NB4 (cell line): ENCODE results near the gene TMEM132C.

Experiments used
- DNase-seq: peaks from one replicate; pipeline ENCODE4 v3.0.0; 2010; ENCODE audit warnings: low read depth
- H3K4me3 ChIP-seq: one replicate; pipeline ENCODE4 v1.5.1; 2011; ENCODE audit warnings: mild to moderate bottlenecking, low read depth, low read length, moderate library complexity
- CTCF ChIP-seq: IDR thresholded peaks from one replicate; pipeline ENCODE4 v1.5.1; 2012; ENCODE audit warnings: low read depth, low read length
- MYC ChIP-seq: IDR thresholded peaks from 2 replicates; pipeline ENCODE4 v1.6.1; 2011; ENCODE audit warnings: low read depth, low read length
- POLR2A ChIP-seq: IDR thresholded peaks from 2 replicates; pipeline ENCODE4 v1.6.1; 2011; ENCODE audit warnings: mild to moderate bottlenecking; ENCODE audit not compliant: insufficient read length; ENCODE audit errors: extremely low read depth
- TF ChIP-seq, protein P1 (sequence below): IDR thresholded peaks from 2 replicates; pipeline ENCODE4 v1.6.1; 2011; ENCODE audit warnings: low read depth, low read length

TMEM132C gene

DNA sequence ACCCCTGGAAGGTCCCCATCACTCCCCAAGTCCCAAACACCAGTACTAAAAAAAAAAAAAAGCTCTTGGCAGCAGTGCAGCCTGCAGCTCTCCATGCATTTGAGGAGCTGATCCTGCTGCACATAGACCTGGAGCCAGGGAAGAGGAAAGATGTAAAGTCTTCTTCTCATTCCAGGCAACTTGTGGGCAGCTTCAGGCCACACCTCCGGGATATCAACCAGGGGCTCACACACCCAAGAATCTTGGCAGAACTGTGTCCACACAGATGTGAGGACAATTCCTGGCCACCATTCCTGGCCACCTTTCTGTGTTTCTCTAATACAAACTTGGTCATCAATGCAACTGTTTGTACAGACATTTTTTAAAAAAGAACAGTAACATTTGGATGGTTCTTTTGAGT lies 72.7 kb downstream of the TMEM132C start:
- no peak overlapping the region for H3K4me3 ChIP-seq
- no peak for TF ChIP-seq MYC
- TF ChIP-seq POLR2A, result no peak
- TF ChIP-seq, protein P1, sequence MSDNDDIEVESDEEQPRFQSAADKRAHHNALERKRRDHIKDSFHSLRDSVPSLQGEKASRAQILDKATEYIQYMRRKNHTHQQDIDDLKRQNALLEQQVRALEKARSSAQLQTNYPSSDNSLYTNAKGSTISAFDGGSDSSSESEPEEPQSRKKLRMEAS, result no peak
- no peak for TF ChIP-seq CTCF
- no peak for DNase-seq

GRCh38 chr12:128353301-128353700 lies 86.3 kb downstream of the TMEM132C start:
- DNase-seq, result no peak
- H3K4me3 ChIP-seq, result no peak overlapping the region
- TF ChIP-seq POLR2A (no peak), CTCF (no peak), MYC (no peak)
- TF ChIP-seq, protein P1, result no peak

DNA sequence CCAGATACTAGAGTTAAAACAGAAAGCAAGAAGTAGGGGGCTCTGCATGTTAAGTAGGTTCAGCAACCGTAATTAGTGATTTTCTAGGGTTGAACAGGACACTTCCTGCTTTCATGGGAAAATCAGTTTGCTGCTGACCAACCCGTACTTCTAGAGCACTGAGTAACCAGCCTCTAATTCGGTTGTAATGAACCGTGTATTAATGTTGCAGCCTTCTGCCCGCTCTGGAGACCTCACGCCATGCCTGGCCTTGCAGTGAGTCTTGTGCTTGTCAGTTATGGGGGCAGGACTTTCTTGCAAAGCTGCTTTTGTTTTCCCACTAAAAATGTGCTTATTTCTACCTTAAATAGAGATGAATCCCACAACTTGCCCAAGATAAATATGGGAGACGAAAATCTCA lies 89.6 kb downstream of the TMEM132C start:
- no peak for DNase-seq
- no peak overlapping the region for H3K4me3 ChIP-seq
- TF ChIP-seq, protein P1, result no peak
- TF ChIP-seq MYC, result no peak

GRCh38 chr12:128361400-128361995 lies 94.5 kb downstream of the TMEM132C start:
- no peak for DNase-seq
- no peak overlapping the region for H3K4me3 ChIP-seq
- TF ChIP-seq MYC, result no peak
- TF ChIP-seq, protein P1, result no peak
- TF ChIP-seq POLR2A, result no peak
- TF ChIP-seq CTCF, result no peak

GRCh38 chr12:128365032-128365431 lies 98.1 kb downstream of the TMEM132C start:
- no peak overlapping the region for H3K4me3 ChIP-seq
- TF ChIP-seq, protein P1, result no peak
- TF ChIP-seq POLR2A (no peak), CTCF (no peak), MYC (no peak)
- DNase-seq, result no peak

GRCh38 chr12:128365651-128366231 lies 98.8 kb downstream of the TMEM132C start:
- DNase-seq, result peak; percentile 12
- no peak overlapping the region for H3K4me3 ChIP-seq
- TF ChIP-seq, protein P1, result no peak
- TF ChIP-seq CTCF (no peak), POLR2A (no peak), MYC (no peak)
